IPS-NIHi11 (cell line): ENCODE data around the gene ALOX15.
"Not testable (repeated sequence)": the region's sequence is repeated elsewhere in the genome, so short reads cannot be mapped to it uniquely, and the experiment has no call there.

ENCODE experiments used
- DNase-seq: peaks from one replicate; pipeline ENCODE4 v3.0.0; 2012; ENCODE audit warnings: mixed read lengths, low spot score

ALOX15 gene

GRCh38 chr17:4641297-4642195 lies at the start of gene ALOX15:
Gene ALOX15 (minus strand): TSS chr17:4641678. CDS start chr17:4641651, 27 bp downstream.
- DNase-seq, result peak; percentile 54

GRCh38 chr17:4690745-4691144 lies 49.3 kb upstream of the ALOX15 start:
- no peak for DNase-seq

- DNase-seq, result not testable (repeated sequence)
Measured at GRCh38 chr17:4689872-4690271, 48.4 kb upstream of the ALOX15 start.

GRCh38 chr17:4683739-4684138 lies 42.3 kb upstream of the ALOX15 start:
- not testable (repeated sequence) for DNase-seq

- DNase-seq, result no peak
Measured at GRCh38 chr17:4679658-4680057, 38.2 kb upstream of the ALOX15 start.

- no peak for DNase-seq
Measured at GRCh38 chr17:4678448-4679026, 37.1 kb upstream of the ALOX15 start.

GRCh38 chr17:4676791-4677190 lies 35.3 kb upstream of the ALOX15 start:
- DNase-seq, result no peak

GRCh38 chr17:4675791-4676190 lies 34.3 kb upstream of the ALOX15 start:
- DNase-seq, result no peak

GRCh38 chr17:4674685-4674998 lies 33.2 kb upstream of the ALOX15 start:
- no peak for DNase-seq

- no peak for DNase-seq
Measured at GRCh38 chr17:4673986-4674684, 32.7 kb upstream of the ALOX15 start.

GRCh38 chr17:4673169-4673568 lies 31.7 kb upstream of the ALOX15 start:
- DNase-seq, result no peak

GRCh38 chr17:4672751-4673150 lies 31.3 kb upstream of the ALOX15 start:
- no peak for DNase-seq

- no peak for DNase-seq
Measured at GRCh38 chr17:4672055-4672630, 30.7 kb upstream of the ALOX15 start.

GRCh38 chr17:4667166-4667565 lies 25.7 kb upstream of the ALOX15 start:
- no peak for DNase-seq

GRCh38 chr17:4666296-4666695 lies 24.8 kb upstream of the ALOX15 start:
- no peak for DNase-seq

- DNase-seq, result no peak
Measured at GRCh38 chr17:4665027-4665426, 23.5 kb upstream of the ALOX15 start.

- no peak for DNase-seq
Measured at GRCh38 chr17:4664230-4664629, 22.8 kb upstream of the ALOX15 start.

- DNase-seq, result no peak
Measured at GRCh38 chr17:4663711-4664110, 22.2 kb upstream of the ALOX15 start.

GRCh38 chr17:4658478-4659305 lies 17.2 kb upstream of the ALOX15 start:
- no peak for DNase-seq

- no peak for DNase-seq
Measured at GRCh38 chr17:4657678-4658077, 16.2 kb upstream of the ALOX15 start.

- not testable (repeated sequence) for DNase-seq
Measured at GRCh38 chr17:4655933-4656332, 14.5 kb upstream of the ALOX15 start.

GRCh38 chr17:4652997-4653396 lies 11.5 kb upstream of the ALOX15 start:
- no peak for DNase-seq
